SU-DHL-6 (cell line): ENCODE results near the gene ZG16.

ENCODE experiments used
- EZH2phosphoT487 ChIP-seq: fragments of 200-600 bp; sonication (generic), shearing (Covaris generic); conservative IDR thresholded peaks from 2 replicates; pipeline ENCODE4 v1.6.1; 2018; ENCODE audit warnings: mild to moderate bottlenecking, antibody characterized with exemption, low read length, moderate library complexity, mixed read lengths
- TF ChIP-seq, protein P1 (sequence below): fragments of 200-600 bp; sonication (generic); IDR thresholded peaks from one replicate; pipeline ENCODE4 v1.5.1; 2017; ENCODE audit warnings: antibody characterized with exemption, mild to moderate bottlenecking, low read length, moderate library complexity; ENCODE audit not compliant: insufficient read depth, poor library complexity, severe bottlenecking

GRCh38 chr16:29743827-29744531, 34.1 kb upstream of the ZG16 start:
- TF ChIP-seq, protein P1, sequence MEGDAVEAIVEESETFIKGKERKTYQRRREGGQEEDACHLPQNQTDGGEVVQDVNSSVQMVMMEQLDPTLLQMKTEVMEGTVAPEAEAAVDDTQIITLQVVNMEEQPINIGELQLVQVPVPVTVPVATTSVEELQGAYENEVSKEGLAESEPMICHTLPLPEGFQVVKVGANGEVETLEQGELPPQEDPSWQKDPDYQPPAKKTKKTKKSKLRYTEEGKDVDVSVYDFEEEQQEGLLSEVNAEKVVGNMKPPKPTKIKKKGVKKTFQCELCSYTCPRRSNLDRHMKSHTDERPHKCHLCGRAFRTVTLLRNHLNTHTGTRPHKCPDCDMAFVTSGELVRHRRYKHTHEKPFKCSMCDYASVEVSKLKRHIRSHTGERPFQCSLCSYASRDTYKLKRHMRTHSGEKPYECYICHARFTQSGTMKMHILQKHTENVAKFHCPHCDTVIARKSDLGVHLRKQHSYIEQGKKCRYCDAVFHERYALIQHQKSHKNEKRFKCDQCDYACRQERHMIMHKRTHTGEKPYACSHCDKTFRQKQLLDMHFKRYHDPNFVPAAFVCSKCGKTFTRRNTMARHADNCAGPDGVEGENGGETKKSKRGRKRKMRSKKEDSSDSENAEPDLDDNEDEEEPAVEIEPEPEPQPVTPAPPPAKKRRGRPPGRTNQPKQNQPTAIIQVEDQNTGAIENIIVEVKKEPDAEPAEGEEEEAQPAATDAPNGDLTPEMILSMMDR = no peak
- TF ChIP-seq EZH2phosphoT487 = no peak
